ENCODE results near the gene DCUN1D5. TPM values are rescaled to one million over a fixed set of nuclear protein-coding genes. Genes with fewer than 3 reads are reported as not detected.

Gene DCUN1D5
- total RNA-seq, 4 donors from 2014 or later: 27.4 to 44.9 (median 36.8) TPM

- Histone ChIP-seq H3K9me3 (no peaks in the 10 kb centered on the region), H3K27me3 (no peaks in the 10 kb centered on the region), H3K4me1 (no peaks in the 10 kb centered on the region), H3K36me3 (no peaks in the 10 kb centered on the region), H3K4me3 (replicated peaks in 1 of 3) (no peak overlapping the region), H3K27ac (no peak overlapping the region)
- no peak for DNase-seq
- TF ChIP-seq, protein P1, sequence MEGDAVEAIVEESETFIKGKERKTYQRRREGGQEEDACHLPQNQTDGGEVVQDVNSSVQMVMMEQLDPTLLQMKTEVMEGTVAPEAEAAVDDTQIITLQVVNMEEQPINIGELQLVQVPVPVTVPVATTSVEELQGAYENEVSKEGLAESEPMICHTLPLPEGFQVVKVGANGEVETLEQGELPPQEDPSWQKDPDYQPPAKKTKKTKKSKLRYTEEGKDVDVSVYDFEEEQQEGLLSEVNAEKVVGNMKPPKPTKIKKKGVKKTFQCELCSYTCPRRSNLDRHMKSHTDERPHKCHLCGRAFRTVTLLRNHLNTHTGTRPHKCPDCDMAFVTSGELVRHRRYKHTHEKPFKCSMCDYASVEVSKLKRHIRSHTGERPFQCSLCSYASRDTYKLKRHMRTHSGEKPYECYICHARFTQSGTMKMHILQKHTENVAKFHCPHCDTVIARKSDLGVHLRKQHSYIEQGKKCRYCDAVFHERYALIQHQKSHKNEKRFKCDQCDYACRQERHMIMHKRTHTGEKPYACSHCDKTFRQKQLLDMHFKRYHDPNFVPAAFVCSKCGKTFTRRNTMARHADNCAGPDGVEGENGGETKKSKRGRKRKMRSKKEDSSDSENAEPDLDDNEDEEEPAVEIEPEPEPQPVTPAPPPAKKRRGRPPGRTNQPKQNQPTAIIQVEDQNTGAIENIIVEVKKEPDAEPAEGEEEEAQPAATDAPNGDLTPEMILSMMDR (IDR thresholded peaks at IDR 0.05): no peak
- no peak for TF ChIP-seq POLR2A (IDR thresholded peaks at IDR 0.05)
- 76 to 78% methylated on average over 4 of the region's 4 CpGs for WGBS, 2 donors
- intact Hi-C loops (cut with DNase I): no loop called here
These were observed 40.0 kb downstream of the DCUN1D5 start for GRCh38 chr11:103051981-103052380.

DNA sequence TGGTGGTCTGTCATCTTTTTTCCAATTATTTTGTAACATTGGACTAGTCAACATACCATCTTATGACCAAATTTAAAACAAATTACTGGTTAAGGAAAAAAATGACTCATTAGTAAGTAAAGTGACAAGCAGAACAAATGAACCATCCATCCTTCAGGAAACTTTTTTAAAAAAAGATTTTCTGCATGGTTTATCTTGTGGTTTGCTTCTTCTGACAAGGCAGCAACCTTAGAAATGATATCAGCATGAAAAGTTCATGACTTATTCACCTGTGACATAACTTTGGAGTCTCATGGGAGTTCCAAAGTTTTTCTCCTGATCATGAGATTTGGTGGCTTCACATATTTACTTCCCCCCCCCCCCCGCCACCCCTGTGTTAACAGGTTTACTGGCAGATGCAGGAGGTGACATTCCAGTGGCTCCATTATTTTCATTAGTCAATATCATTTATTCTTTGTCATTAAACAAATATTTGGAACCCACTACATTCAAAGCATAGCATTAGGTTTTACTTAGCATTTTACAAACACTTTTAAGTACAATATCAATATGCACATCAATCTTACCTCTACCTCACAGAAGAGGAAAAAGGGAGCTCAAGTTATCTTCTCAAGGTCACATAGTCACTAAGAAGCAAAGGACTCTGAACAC is 40.7 kb downstream of the DCUN1D5 start:
- no peaks in the 10 kb centered on the region for H3K36me3 ChIP-seq
- H3K27ac ChIP-seq: no peak overlapping the region
- H3K27me3 ChIP-seq: no peaks in the 10 kb centered on the region
- intact Hi-C loops (cut with DNase I): no loop called here
- H3K9me3 ChIP-seq: no peaks in the 10 kb centered on the region
- TF ChIP-seq, protein P1 (IDR thresholded peaks at IDR 0.05): no peak
- TF ChIP-seq POLR2A (IDR thresholded peaks at IDR 0.05): no peak
- no peak for DNase-seq
- 97 to 100% methylated on average over 1 of the region's 1 CpG for WGBS, 2 donors
- H3K4me3 ChIP-seq (replicated peaks in 1 of 3): no peak overlapping the region
- H3K4me1 ChIP-seq: no peaks in the 10 kb centered on the region

DNA sequence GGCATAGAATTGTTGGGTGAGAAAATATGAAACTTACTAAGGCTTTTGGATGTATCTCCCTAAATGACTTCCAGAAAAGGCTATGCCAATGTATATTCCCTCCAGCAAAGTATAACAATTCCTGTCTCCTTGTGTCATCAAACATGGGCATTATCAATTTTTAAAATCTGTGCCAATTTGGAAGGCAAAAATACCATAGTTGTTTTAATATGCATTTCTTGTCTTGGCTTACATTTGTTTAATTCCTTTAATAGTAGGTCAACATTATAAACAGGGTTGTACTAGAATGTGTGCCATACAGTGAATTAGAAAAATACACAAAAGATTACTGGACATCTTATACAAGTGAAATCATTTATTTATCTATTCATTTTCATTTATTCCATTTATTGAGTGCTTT is 41.6 kb downstream of the DCUN1D5 start:
- TF ChIP-seq, protein P1 (IDR thresholded peaks at IDR 0.05): no peak
- TF ChIP-seq POLR2A (IDR thresholded peaks at IDR 0.05): no peak
- intact Hi-C loops (cut with DNase I): no loop called here
- H3K27ac ChIP-seq: no peak overlapping the region
- H3K4me1 ChIP-seq: no peaks in the 10 kb centered on the region
- no peaks in the 10 kb centered on the region for H3K9me3 ChIP-seq
- H3K36me3 ChIP-seq: no peaks in the 10 kb centered on the region
- no peak for DNase-seq
- no peaks in the 10 kb centered on the region for H3K27me3 ChIP-seq
- no peak overlapping the region for H3K4me3 ChIP-seq (replicated peaks in 1 of 3)

GRCh38 chr11:103047837-103048236 is 44.1 kb downstream of the DCUN1D5 start:
- no peaks in the 10 kb centered on the region for H3K27me3 ChIP-seq
- H3K27ac ChIP-seq: no peak overlapping the region
- no peak for DNase-seq
- TF ChIP-seq POLR2A (IDR thresholded peaks at IDR 0.05): no peak
- TF ChIP-seq, protein P1 (IDR thresholded peaks at IDR 0.05): no peak
- H3K4me3 ChIP-seq (replicated peaks in 1 of 3): no peak overlapping the region
- H3K9me3 ChIP-seq: no peaks in the 10 kb centered on the region
- H3K36me3 ChIP-seq: no peaks in the 10 kb centered on the region
- intact Hi-C loops (cut with DNase I): no loop called here
- H3K4me1 ChIP-seq: no peaks in the 10 kb centered on the region

GRCh38 chr11:103043826-103044678 is 47.9 kb downstream of the DCUN1D5 start:
- TF ChIP-seq, protein P1 (IDR thresholded peaks at IDR 0.05): no peak
- no peak for TF ChIP-seq POLR2A (IDR thresholded peaks at IDR 0.05)
- H3K27ac ChIP-seq: no peak overlapping the region
- no peaks in the 10 kb centered on the region for H3K36me3 ChIP-seq
- intact Hi-C loops (cut with DNase I): no loop called here
- H3K4me1 ChIP-seq: no peaks in the 10 kb centered on the region
- H3K27me3 ChIP-seq: no peaks in the 10 kb centered on the region
- no peak for DNase-seq
- H3K4me3 ChIP-seq (replicated peaks in 1 of 3): no peak overlapping the region
- no peaks in the 10 kb centered on the region for H3K9me3 ChIP-seq
- 74 to 78% methylated on average over 7 of the region's 7 CpGs for WGBS, 2 donors

Data from thyroid gland (tissue), 4 donors.